ENCODE measurements around the gene IBSP.
A peak's percentile ranks its signal among the peaks of the same experiment; 100 is the strongest.

The IBSP gene

GRCh38 chr4:87853108-87853507 is 53.8 kb downstream of the IBSP start:
- TF ChIP-seq EZH2 (IDR thresholded peaks at IDR 0.05; ENCODE audit: borderline replicate concordance, low read length): no peak
- TF ChIP-seq, protein P1, sequence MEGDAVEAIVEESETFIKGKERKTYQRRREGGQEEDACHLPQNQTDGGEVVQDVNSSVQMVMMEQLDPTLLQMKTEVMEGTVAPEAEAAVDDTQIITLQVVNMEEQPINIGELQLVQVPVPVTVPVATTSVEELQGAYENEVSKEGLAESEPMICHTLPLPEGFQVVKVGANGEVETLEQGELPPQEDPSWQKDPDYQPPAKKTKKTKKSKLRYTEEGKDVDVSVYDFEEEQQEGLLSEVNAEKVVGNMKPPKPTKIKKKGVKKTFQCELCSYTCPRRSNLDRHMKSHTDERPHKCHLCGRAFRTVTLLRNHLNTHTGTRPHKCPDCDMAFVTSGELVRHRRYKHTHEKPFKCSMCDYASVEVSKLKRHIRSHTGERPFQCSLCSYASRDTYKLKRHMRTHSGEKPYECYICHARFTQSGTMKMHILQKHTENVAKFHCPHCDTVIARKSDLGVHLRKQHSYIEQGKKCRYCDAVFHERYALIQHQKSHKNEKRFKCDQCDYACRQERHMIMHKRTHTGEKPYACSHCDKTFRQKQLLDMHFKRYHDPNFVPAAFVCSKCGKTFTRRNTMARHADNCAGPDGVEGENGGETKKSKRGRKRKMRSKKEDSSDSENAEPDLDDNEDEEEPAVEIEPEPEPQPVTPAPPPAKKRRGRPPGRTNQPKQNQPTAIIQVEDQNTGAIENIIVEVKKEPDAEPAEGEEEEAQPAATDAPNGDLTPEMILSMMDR (IDR thresholded peaks at IDR 0.05; ENCODE audit: low read length): peak; percentile 55
- no peak overlapping the region for H3K27ac ChIP-seq (ENCODE audit: low read depth, low read length, poor library complexity, severe bottlenecking)
- no peaks in the 10 kb centered on the region for H3K27me3 ChIP-seq (ENCODE audit: insufficient read depth, low read length)
- H3K4me3 ChIP-seq (ENCODE audit: low read depth, low read length, poor library complexity, severe bottlenecking): no peak overlapping the region
- H3K9me3 ChIP-seq (ENCODE audit: low read length): no peaks in the 10 kb centered on the region
- no peaks in the 10 kb centered on the region for H3K4me1 ChIP-seq (ENCODE audit: insufficient read depth, low read length, severe bottlenecking)
- no peak overlapping the region for H2AFZ ChIP-seq (ENCODE audit: low read length)
- H3K9me2 ChIP-seq (ENCODE audit: low read depth, low read length): no peaks in the 10 kb centered on the region
- no peaks in the 10 kb centered on the region for H3K79me2 ChIP-seq (ENCODE audit: insufficient read depth, low read length)
- no peaks in the 10 kb centered on the region for H3F3A ChIP-seq (ENCODE audit: insufficient read depth, low read length)
- H3K4me2 ChIP-seq (ENCODE audit: low read length): no peak overlapping the region
- no peak overlapping the region for H3K9ac ChIP-seq (ENCODE audit: low read length)
- no peaks in the 10 kb centered on the region for H4K20me1 ChIP-seq (ENCODE audit: insufficient read depth, low read length)
- no peaks in the 10 kb centered on the region for H3K36me3 ChIP-seq (ENCODE audit: insufficient read depth, low read length)

DNA sequence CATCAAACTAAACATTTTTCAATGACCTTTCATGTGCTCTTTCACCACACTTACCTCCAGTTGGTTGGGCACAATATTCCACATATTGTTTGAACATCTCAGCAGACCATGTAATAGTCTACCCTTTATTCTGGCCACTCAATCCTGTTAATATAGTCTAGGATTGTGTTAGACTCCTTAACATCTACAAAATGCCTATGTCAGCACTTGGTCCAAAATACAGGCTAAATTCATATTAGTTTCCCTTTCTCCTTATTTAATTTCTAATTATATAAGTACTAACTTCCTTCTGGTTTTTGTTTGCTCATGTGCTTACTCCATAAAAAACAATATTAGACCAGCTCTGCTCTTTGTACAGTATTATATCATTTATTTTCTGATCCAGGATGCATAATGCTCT is 54.5 kb downstream of the IBSP start:
- Histone ChIP-seq H3K79me2 (ENCODE audit: insufficient read depth, low read length) (no peaks in the 10 kb centered on the region), H3K27me3 (ENCODE audit: insufficient read depth, low read length) (no peaks in the 10 kb centered on the region), H3K36me3 (ENCODE audit: insufficient read depth, low read length) (no peaks in the 10 kb centered on the region), H3F3A (ENCODE audit: insufficient read depth, low read length) (no peaks in the 10 kb centered on the region), H3K4me2 (ENCODE audit: low read length) (no peak overlapping the region), H3K9me2 (ENCODE audit: low read depth, low read length) (no peaks in the 10 kb centered on the region), H3K4me1 (ENCODE audit: insufficient read depth, low read length, severe bottlenecking) (no peaks in the 10 kb centered on the region), H3K9ac (ENCODE audit: low read length) (no peak overlapping the region), H3K27ac (ENCODE audit: low read depth, low read length, poor library complexity, severe bottlenecking) (no peak overlapping the region), H3K4me3 (ENCODE audit: low read depth, low read length, poor library complexity, severe bottlenecking) (no peak overlapping the region), H4K20me1 (ENCODE audit: insufficient read depth, low read length) (no peaks in the 10 kb centered on the region), H3K9me3 (ENCODE audit: low read length) (no peaks in the 10 kb centered on the region), H2AFZ (ENCODE audit: low read length) (no peak overlapping the region)
- TF ChIP-seq, protein P1 (IDR thresholded peaks at IDR 0.05; ENCODE audit: low read length): no peak
- no peak for TF ChIP-seq EZH2 (IDR thresholded peaks at IDR 0.05; ENCODE audit: borderline replicate concordance, low read length)

DNA sequence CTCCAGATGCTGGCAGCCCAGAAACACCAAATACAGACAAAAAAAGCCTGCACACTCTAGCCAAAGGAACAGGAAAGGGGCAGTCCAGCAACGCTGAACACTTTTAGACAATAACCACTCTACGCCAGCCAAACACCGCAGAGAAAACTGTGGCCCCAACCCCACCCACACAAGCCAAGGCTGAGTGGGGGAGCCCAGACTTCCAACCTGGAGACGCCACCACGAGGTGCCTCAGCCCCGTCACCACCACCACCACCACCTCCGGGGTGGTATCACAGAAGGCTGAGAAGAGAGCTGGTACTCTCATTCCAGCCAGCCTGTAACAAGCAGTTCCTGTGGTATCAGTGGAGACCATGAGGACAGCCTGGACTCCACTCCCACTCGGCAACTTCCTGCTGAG is 56.2 kb downstream of the IBSP start:
- Histone ChIP-seq H3K4me2 (ENCODE audit: low read length) (no peak overlapping the region), H4K20me1 (ENCODE audit: insufficient read depth, low read length) (no peaks in the 10 kb centered on the region), H3K27ac (ENCODE audit: low read depth, low read length, poor library complexity, severe bottlenecking) (no peak overlapping the region), H2AFZ (ENCODE audit: low read length) (no peak overlapping the region), H3F3A (ENCODE audit: insufficient read depth, low read length) (no peaks in the 10 kb centered on the region), H3K36me3 (ENCODE audit: insufficient read depth, low read length) (no peaks in the 10 kb centered on the region), H3K9ac (ENCODE audit: low read length) (no peak overlapping the region), H3K27me3 (ENCODE audit: insufficient read depth, low read length) (no peaks in the 10 kb centered on the region), H3K9me3 (ENCODE audit: low read length) (no peaks in the 10 kb centered on the region), H3K4me3 (ENCODE audit: low read depth, low read length, poor library complexity, severe bottlenecking) (no peak overlapping the region), H3K79me2 (ENCODE audit: insufficient read depth, low read length) (no peaks in the 10 kb centered on the region), H3K9me2 (ENCODE audit: low read depth, low read length) (no peaks in the 10 kb centered on the region), H3K4me1 (ENCODE audit: insufficient read depth, low read length, severe bottlenecking) (no peaks in the 10 kb centered on the region)
- TF ChIP-seq EZH2 (IDR thresholded peaks at IDR 0.05; ENCODE audit: borderline replicate concordance, low read length): no peak
- TF ChIP-seq, protein P1 (IDR thresholded peaks at IDR 0.05; ENCODE audit: low read length): no peak
